HepG2 (cell line): ENCODE data around the gene ACTR1A. TPM values are rescaled to one million over a fixed set of nuclear protein-coding genes. Genes with fewer than 3 reads are reported as not detected.
A peak's percentile ranks its signal among the peaks of the same experiment; 100 is the strongest.

ENCODE experiments used
- BORCS8-MEF2B ChIP-seq: sonication (generic); formaldehyde crosslinking; IDR thresholded peaks from 2 replicates; pipeline ENCODE4 v1.8.0; 2022; ENCODE audit warnings: mild to moderate bottlenecking, missing genetic modification reagents
- FLYWCH1 ChIP-seq: sonication (generic); formaldehyde crosslinking; IDR thresholded peaks from 2 replicates; pipeline ENCODE4 v1.8.1; 2023; ENCODE audit warnings: mild to moderate bottlenecking, missing genetic modification reagents
- GABPB1 ChIP-seq: IDR thresholded peaks from 2 replicates; pipeline ENCODE4 v1.6.1; 2016; ENCODE audit warnings: mild to moderate bottlenecking, missing genetic modification reagents, moderate library complexity, missing compliant biosample characterization
- GZF1 ChIP-seq: sonication (generic); formaldehyde crosslinking; IDR thresholded peaks from 2 replicates; pipeline ENCODE4 v1.5.1; 2020; ENCODE audit warnings: mild to moderate bottlenecking, missing genetic modification reagents
- IRF2 ChIP-seq: IDR thresholded peaks from 2 replicates; pipeline ENCODE4 v1.6.1; 2018; ENCODE audit warnings: missing genetic modification reagents, missing compliant biosample characterization
- MAZ ChIP-seq, 2 experiments: sonication (generic) in 1 of 2; formaldehyde crosslinking in 1 of 2; IDR thresholded peaks; 2 replicates each; pipeline versions ENCODE4 v1.5.0 to v1.6.1; 2012 to 2020; ENCODE audit warnings: low read depth in 2 of 2, mild to moderate bottlenecking in 2 of 2, borderline replicate concordance in 1 of 2, improper control_type of control experiment in 1 of 2, low read length in 1 of 2, missing genetic modification reagents in 1 of 2, moderate library complexity in 1 of 2
- SALL1 ChIP-seq: sonication (generic); formaldehyde crosslinking; IDR thresholded peaks from 2 replicates; pipeline ENCODE4 v1.8.0; 2022; ENCODE audit warnings: mild to moderate bottlenecking, missing genetic modification reagents
- TARDBP ChIP-seq: sonication (generic); formaldehyde crosslinking; IDR thresholded peaks from 2 replicates; pipeline ENCODE4 v1.8.0; 2022; ENCODE audit warnings: mild to moderate bottlenecking, missing genetic modification reagents
- TBX2 ChIP-seq: sonication (generic); formaldehyde crosslinking; IDR thresholded peaks from 2 replicates; pipeline ENCODE4 v1.5.0; 2020; ENCODE audit warnings: missing genetic modification reagents, mild to moderate bottlenecking, borderline replicate concordance
- ZNF777 ChIP-seq: sonication (generic); formaldehyde crosslinking; IDR thresholded peaks from 2 replicates; pipeline ENCODE4 v1.4.0; 2020; ENCODE audit warnings: missing genetic modification reagents
- polyA plus RNA-seq, 8 experiments: library from polyadenylated mRNA; depleted of rRNA in 3 of 8; stranded (reverse) in 7 of 8; unstranded in 1 of 8; fragments of >200 nt; fragmentation: Illumina TruSeq in 4 of 8; extraction: Trizol in 4 of 8; gene quantifications; 2 replicates each; pipeline versions ENCODE4 v1.2.1 to v1.2.3, GENCODE V29; 2011 to 2016; ENCODE audit warnings: low read depth in 4 of 8, missing spikeins in 1 of 8, mixed read lengths in 1 of 8; ENCODE audit not compliant: insufficient read depth in 1 of 8
- total RNA-seq, 5 experiments: library from RNA; depleted of rRNA; stranded (reverse); fragments of >200 nt; fragmentation: Illumina TruSeq; extraction: Trizol; gene quantifications; 2 replicates each; pipeline ENCODE4 v1.2.3, GENCODE V29; 2016; ENCODE audit warnings: low read depth in 1 of 5
- TF ChIP-seq, protein P1 (sequence below), 2 experiments: sonication (generic) in 1 of 2; formaldehyde crosslinking in 1 of 2; IDR thresholded peaks; 2 replicates each; pipeline versions ENCODE4 v1.4.0 to v1.6.1; 2018 to 2020; ENCODE audit warnings: missing genetic modification reagents in 2 of 2, borderline replicate concordance in 1 of 2, low read depth in 1 of 2, mild to moderate bottlenecking in 1 of 2, missing biosample characterization in 1 of 2
- TF ChIP-seq, protein P2 (sequence below): sonication (generic); formaldehyde crosslinking; IDR thresholded peaks from 2 replicates; pipeline ENCODE4 v1.4.0; 2020; ENCODE audit warnings: missing genetic modification reagents, low read depth, mild to moderate bottlenecking, borderline replicate concordance
- TF ChIP-seq, protein P3 (sequence below), 2 experiments: fragments of 450-650 bp in 1 of 2; sonication (generic) in 1 of 2; formaldehyde crosslinking in 1 of 2; IDR thresholded peaks; 2 replicates each; pipeline versions ENCODE4 v1.6.1 to v1.8.0; 2016 to 2022; ENCODE audit warnings: antibody characterized with exemption in 1 of 2, mild to moderate bottlenecking in 1 of 2, missing genetic modification reagents in 1 of 2
- TF ChIP-seq, protein P4 (sequence below): sonication (generic); formaldehyde crosslinking; IDR thresholded peaks from 2 replicates; pipeline ENCODE4 v1.5.0; 2020; ENCODE audit warnings: missing genetic modification reagents

ACTR1A gene
- total and polyA plus RNA-seq, 2 of the 13 experiments (the other 11 are each of a cell fraction or from before 2014, with no cell fraction given) = 59.6 to 62.8 TPM

DNA sequence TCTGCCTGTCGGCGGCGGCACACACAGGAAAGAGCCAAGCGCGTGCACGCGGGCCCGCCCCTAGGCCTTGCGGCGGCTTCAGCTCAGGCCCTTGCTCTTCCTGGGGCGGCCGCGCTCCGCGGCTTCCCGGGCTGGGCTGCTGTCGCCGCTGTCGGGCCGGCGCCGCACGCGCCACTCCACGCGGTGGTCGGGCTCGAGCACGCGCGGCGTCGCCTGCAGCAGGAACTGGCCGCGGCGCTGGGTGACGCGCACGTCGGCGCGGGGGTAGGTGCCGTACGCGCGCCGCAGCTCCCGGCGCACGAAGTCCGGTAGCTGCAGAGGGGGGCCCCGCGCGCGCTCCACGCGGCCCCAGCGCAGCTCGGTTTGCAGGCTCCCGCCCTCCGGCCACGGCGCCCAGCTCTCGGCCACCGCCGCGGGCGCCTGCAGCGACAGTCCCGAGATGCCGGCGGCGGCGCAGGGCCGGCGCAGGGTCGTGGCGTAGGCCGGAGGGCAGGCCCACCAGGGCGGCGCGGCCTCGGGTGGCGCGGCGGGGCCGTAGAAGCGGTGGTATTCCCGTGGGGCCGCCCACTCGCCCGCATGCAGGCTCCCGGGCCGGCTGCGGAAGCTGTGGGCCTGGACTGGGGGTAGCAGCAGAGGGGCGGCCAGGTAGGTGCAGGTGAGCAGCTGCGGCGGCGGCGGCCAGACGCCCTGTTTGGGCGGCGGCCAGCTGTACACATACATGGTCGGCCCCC lies 52.0 kb downstream of the ACTR1A start (continued):
- TF ChIP-seq, protein P1, sequence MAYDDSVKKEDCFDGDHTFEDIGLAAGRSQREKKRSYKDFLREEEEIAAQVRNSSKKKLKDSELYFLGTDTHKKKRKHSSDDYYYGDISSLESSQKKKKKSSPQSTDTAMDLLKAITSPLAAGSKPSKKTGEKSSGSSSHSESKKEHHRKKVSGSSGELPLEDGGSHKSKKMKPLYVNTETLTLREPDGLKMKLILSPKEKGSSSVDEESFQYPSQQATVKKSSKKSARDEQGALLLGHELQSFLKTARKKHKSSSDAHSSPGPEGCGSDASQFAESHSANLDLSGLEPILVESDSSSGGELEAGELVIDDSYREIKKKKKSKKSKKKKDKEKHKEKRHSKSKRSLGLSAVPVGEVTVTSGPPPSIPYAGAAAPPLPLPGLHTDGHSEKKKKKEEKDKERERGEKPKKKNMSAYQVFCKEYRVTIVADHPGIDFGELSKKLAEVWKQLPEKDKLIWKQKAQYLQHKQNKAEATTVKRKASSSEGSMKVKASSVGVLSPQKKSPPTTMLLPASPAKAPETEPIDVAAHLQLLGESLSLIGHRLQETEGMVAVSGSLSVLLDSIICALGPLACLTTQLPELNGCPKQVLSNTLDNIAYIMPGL (CRISPR knock-in tag; IDR thresholded peaks at IDR 0.05; ENCODE audit: borderline replicate concordance in 1 of 2, low read depth in 1 of 2) = peak in 1 of 2 experiments; percentile 82; a peak in 2 of 4 replicates
- peak; percentile 57; the same call in 1 of the 2 replicates for TF ChIP-seq TBX2 (CRISPR knock-in tag)
- TF ChIP-seq GZF1 = no peak
- 0 out of 2 replicates have a peak, but pooled peaks have one; percentile 17 for TF ChIP-seq IRF2 (CRISPR knock-in tag)
- TF ChIP-seq MAZ (IDR thresholded peaks at IDR 0.05; ENCODE audit: borderline replicate concordance, low read depth, low read length) = 0 out of 2 replicates have a peak, but pooled peaks have one; percentile 20
- TF ChIP-seq MAZ (CRISPR knock-in tag; IDR thresholded peaks at IDR 0.05; ENCODE audit: low read depth) = peak; percentile 94
- TF ChIP-seq, protein P2, sequence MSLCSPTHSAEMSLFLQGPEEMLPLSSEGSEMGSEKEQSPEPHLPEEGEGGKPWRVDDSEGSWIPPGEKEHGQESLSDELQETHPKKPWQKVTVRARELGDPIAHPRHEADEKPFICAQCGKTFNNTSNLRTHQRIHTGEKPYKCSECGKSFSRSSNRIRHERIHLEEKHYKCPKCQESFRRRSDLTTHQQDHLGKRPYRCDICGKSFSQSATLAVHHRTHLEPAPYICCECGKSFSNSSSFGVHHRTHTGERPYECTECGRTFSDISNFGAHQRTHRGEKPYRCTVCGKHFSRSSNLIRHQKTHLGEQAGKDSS = 0 out of 2 replicates have a peak, but pooled peaks have one; percentile 57
- TF ChIP-seq SALL1 (CRISPR knock-in tag) = peak; percentile 73; the same call in 1 of the 2 replicates
- peak; percentile 44; the same call in 1 of the 2 replicates for TF ChIP-seq GABPB1 (CRISPR knock-in tag)
- TF ChIP-seq, protein P3, sequence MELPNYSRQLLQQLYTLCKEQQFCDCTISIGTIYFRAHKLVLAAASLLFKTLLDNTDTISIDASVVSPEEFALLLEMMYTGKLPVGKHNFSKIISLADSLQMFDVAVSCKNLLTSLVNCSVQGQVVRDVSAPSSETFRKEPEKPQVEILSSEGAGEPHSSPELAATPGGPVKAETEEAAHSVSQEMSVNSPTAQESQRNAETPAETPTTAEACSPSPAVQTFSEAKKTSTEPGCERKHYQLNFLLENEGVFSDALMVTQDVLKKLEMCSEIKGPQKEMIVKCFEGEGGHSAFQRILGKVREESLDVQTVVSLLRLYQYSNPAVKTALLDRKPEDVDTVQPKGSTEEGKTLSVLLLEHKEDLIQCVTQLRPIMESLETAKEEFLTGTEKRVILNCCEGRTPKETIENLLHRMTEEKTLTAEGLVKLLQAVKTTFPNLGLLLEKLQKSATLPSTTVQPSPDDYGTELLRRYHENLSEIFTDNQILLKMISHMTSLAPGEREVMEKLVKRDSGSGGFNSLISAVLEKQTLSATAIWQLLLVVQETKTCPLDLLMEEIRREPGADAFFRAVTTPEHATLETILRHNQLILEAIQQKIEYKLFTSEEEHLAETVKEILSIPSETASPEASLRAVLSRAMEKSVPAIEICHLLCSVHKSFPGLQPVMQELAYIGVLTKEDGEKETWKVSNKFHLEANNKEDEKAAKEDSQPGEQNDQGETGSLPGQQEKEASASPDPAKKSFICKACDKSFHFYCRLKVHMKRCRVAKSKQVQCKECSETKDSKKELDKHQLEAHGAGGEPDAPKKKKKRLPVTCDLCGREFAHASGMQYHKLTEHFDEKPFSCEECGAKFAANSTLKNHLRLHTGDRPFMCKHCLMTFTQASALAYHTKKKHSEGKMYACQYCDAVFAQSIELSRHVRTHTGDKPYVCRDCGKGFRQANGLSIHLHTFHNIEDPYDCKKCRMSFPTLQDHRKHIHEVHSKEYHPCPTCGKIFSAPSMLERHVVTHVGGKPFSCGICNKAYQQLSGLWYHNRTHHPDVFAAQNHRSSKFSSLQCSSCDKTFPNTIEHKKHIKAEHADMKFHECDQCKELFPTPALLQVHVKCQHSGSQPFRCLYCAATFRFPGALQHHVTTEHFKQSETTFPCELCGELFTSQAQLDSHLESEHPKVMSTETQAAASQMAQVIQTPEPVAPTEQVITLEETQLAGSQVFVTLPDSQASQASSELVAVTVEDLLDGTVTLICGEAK (IDR thresholded peaks at IDR 0.05) = no peak
- TF ChIP-seq, protein P3 (CRISPR knock-in tag; IDR thresholded peaks at IDR 0.05) = peak; percentile 48; the same call in 1 of the 2 replicates
- TF ChIP-seq ZNF777 (CRISPR knock-in tag) = peak; percentile 80; the same call in 1 of the 2 replicates
- TF ChIP-seq BORCS8-MEF2B (CRISPR knock-in tag) = peak; percentile 86
- TF ChIP-seq TARDBP (CRISPR knock-in tag) = peak; percentile 39; the same call in 1 of the 2 replicates
- 0 out of 2 replicates have a peak, but pooled peaks have one; percentile 64 for TF ChIP-seq FLYWCH1 (CRISPR knock-in tag)
- TF ChIP-seq, protein P4, sequence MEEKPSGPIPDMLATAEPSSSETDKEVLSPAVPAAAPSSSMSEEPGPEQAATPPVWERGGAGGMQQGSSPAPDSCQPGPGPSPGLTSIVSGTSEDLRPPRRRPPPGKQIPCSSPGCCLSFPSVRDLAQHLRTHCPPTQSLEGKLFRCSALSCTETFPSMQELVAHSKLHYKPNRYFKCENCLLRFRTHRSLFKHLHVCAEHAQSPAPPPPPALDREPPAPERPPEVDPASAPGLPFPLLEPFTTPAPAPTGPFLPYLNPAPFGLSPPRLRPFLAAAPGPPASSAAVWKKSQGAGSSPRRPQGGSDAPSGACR (CRISPR knock-in tag) = no peak
